ENCODE measurements around the gene TRIP13. TPM values are rescaled to one million over a fixed set of nuclear protein-coding genes. Genes with fewer than 3 reads are reported as not detected.
A peak's percentile ranks its signal among the peaks of the same experiment; 100 is the strongest.

The TRIP13 gene
- total and polyA plus RNA-seq, 9 of the 15 experiments (the other 6 are each of a cell fraction or from before 2014, with no cell fraction given): 24.1 to 116 (median 53.2) TPM

GRCh38 chr5:892394-893136 lies at the start of gene TRIP13, which contains the start of gene BRD9 (continued):
- 0 out of 2 replicates have a peak, but pooled peaks have one; percentile 78 for TF ChIP-seq ATF6 (CRISPR knock-in tag; IDR thresholded peaks at IDR 0.05)
- TF ChIP-seq CBX1 (IDR thresholded peaks at IDR 0.05; ENCODE audit: low read depth): 0 out of 2 replicates have a peak, but pooled peaks have one; percentile 39
- no peak for TF ChIP-seq ZC3H11A (IDR thresholded peaks at IDR 0.05; ENCODE audit: low read depth, low read length)
- TF ChIP-seq, protein P1, sequence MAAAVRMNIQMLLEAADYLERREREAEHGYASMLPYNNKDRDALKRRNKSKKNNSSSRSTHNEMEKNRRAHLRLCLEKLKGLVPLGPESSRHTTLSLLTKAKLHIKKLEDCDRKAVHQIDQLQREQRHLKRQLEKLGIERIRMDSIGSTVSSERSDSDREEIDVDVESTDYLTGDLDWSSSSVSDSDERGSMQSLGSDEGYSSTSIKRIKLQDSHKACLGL (CRISPR knock-in tag; IDR thresholded peaks at IDR 0.05; ENCODE audit: borderline replicate concordance, poor library complexity, severe bottlenecking): peak; percentile 86
- no peak for TF ChIP-seq MAFG (tag; conservative IDR thresholded peaks at IDR 0.05)
- no peak for TF ChIP-seq AFF4 (CRISPR knock-in tag; IDR thresholded peaks at IDR 0.05)
- TF ChIP-seq ZNF41 (CRISPR knock-in tag; conservative IDR thresholded peaks at IDR 0.05): no peak
- TF ChIP-seq NFYB (IDR thresholded peaks at IDR 0.05; ENCODE audit: extremely low read depth, insufficient read length): no peak
- 0 out of 4 replicates have a peak, but pooled peaks of 1 of the 2 experiments have one; percentile 47 for TF ChIP-seq FOXA3 (CRISPR knock-in tag; conservative IDR thresholded peaks at IDR 0.05 in 1 of 2, IDR thresholded peaks at IDR 0.05 in 1 of 2)
- TF ChIP-seq COPS2 (conservative IDR thresholded peaks at IDR 0.05): no peak
- TF ChIP-seq RFX5 (IDR thresholded peaks at IDR 0.05; ENCODE audit: low read depth, low read length): no peak
- no peak for TF ChIP-seq ZNF134 (CRISPR knock-in tag; conservative IDR thresholded peaks at IDR 0.05)
- no peak for TF ChIP-seq ZKSCAN8 (CRISPR knock-in tag; IDR thresholded peaks at IDR 0.05)
- TF ChIP-seq HIVEP1 (CRISPR knock-in tag; IDR thresholded peaks at IDR 0.05): 0 out of 2 replicates have a peak, but pooled peaks have one; percentile 33
- TF ChIP-seq ZC3H4 (CRISPR knock-in tag; IDR thresholded peaks at IDR 0.05; ENCODE audit: borderline replicate concordance): no peak
- TF ChIP-seq ZNF3 (CRISPR knock-in tag; IDR thresholded peaks at IDR 0.05): no peak
- TF ChIP-seq RBM17 (IDR thresholded peaks at IDR 0.05; ENCODE audit: borderline replicate concordance, low read depth, low read length): no peak
- no peak for TF ChIP-seq ZEB2 (IDR thresholded peaks at IDR 0.05)
- no peak for TF ChIP-seq HMG20A (CRISPR knock-in tag; conservative IDR thresholded peaks at IDR 0.05)
- TF ChIP-seq, protein P2, sequence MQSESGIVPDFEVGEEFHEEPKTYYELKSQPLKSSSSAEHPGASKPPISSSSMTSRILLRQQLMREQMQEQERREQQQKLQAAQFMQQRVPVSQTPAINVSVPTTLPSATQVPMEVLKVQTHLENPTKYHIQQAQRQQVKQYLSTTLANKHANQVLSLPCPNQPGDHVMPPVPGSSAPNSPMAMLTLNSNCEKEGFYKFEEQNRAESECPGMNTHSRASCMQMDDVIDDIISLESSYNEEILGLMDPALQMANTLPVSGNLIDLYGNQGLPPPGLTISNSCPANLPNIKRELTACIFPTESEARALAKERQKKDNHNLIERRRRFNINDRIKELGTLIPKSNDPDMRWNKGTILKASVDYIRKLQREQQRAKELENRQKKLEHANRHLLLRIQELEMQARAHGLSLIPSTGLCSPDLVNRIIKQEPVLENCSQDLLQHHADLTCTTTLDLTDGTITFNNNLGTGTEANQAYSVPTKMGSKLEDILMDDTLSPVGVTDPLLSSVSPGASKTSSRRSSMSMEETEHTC (IDR thresholded peaks at IDR 0.05): no peak
- peak; percentile 93 for TF ChIP-seq ZBTB7A (IDR thresholded peaks at IDR 0.05; ENCODE audit: borderline replicate concordance, control insufficient read depth, low read depth, low read length)

Measured in K562 (cell line).